ENCODE data around the gene MARS1. TPM values are rescaled to one million over a fixed set of nuclear protein-coding genes. Genes with fewer than 3 reads are reported as not detected.

Gene MARS1
- total and polyA plus RNA-seq, 2 experiments from 2014 or later: 117 to 147 TPM

DNA sequence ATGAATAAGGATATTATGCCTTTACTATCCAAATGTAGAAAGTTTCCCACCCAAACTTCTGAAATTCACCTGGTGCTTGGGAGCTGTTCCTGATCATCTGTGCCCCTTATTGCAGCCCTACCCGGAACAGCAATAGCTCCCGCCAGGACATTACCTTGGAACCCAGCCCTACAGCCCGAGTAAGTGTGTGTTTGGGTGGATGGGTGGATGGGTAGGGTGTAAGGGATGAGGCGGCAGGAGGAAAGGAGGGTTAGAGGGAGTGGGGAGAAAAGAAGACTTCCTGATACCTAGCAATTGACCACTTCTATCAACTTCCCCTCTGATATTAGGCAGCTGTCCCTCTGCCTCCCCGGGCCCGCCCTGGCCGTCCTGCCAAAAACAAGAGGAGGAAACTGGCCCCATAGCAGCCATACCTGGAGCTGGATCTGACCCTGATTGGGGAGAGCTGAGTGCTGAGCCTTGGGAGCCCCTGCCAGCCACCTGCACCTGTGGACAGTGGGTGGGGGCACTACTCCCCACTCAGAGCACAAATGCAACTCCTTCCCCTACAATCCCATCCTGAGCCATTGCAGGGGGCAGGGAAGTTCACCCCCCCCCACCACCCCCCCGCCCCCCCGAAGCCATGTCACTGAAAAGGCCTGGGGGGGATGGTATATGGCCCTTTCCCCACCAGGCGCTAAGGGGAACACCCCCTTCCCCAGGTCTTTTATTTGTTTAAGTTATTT lies 41.1 kb downstream of the MARS1 start:
- H3K9me3 ChIP-seq (ENCODE audit: low read depth): no peaks in the 10 kb centered on the region
- H2AFZ ChIP-seq: no peak overlapping the region
- H3K27me3 ChIP-seq: no peaks in the 10 kb centered on the region
- no peak overlapping the region for H3K4me3 ChIP-seq
- peaks cover 36% of the 10 kb centered on the region for H3K79me2 ChIP-seq
- no peak overlapping the region for H3K4me2 ChIP-seq
- DNase-seq (ENCODE audit: low spot score): no peak
- TF ChIP-seq, protein P1, sequence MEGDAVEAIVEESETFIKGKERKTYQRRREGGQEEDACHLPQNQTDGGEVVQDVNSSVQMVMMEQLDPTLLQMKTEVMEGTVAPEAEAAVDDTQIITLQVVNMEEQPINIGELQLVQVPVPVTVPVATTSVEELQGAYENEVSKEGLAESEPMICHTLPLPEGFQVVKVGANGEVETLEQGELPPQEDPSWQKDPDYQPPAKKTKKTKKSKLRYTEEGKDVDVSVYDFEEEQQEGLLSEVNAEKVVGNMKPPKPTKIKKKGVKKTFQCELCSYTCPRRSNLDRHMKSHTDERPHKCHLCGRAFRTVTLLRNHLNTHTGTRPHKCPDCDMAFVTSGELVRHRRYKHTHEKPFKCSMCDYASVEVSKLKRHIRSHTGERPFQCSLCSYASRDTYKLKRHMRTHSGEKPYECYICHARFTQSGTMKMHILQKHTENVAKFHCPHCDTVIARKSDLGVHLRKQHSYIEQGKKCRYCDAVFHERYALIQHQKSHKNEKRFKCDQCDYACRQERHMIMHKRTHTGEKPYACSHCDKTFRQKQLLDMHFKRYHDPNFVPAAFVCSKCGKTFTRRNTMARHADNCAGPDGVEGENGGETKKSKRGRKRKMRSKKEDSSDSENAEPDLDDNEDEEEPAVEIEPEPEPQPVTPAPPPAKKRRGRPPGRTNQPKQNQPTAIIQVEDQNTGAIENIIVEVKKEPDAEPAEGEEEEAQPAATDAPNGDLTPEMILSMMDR (IDR thresholded peaks at IDR 0.05; ENCODE audit: poor library complexity): no peak
- TF ChIP-seq EZH2phosphoT487 (IDR thresholded peaks at IDR 0.05; ENCODE audit: low read depth, severe bottlenecking, unreplicated experiment) (no peak), EZH2 (IDR thresholded peaks at IDR 0.05; ENCODE audit: borderline replicate concordance) (no peak)
- peaks cover 14% of the 10 kb centered on the region for H3K4me1 ChIP-seq (ENCODE audit: insufficient read depth)
- peaks cover 28% of the 10 kb centered on the region for H4K20me1 ChIP-seq (ENCODE audit: insufficient read depth, poor library complexity, severe bottlenecking)
- WGBS (ENCODE audit: low lambda C conversion rate, missing lambda C conversion rate): 93% methylated on average over 9 of the region's 10 CpGs
- no peak overlapping the region for H3K27ac ChIP-seq
- no peaks in the 10 kb centered on the region for H3K36me3 ChIP-seq (replicated peaks; ENCODE audit: insufficient read depth, low read depth)
- H3K9me2 ChIP-seq (replicated peaks; ENCODE audit: insufficient read depth): no peaks in the 10 kb centered on the region

GRCh38 chr12:57529831-57530230 lies 42.0 kb downstream of the MARS1 start:
- H3K4me1 ChIP-seq (ENCODE audit: insufficient read depth): peaks cover 6% of the 10 kb centered on the region
- no peaks in the 10 kb centered on the region for H3K27me3 ChIP-seq
- H3K4me3 ChIP-seq: no peak overlapping the region
- no peak overlapping the region for H3K27ac ChIP-seq
- H2AFZ ChIP-seq: no peak overlapping the region
- peaks cover 27% of the 10 kb centered on the region for H3K79me2 ChIP-seq
- no peak for DNase-seq (ENCODE audit: low spot score)
- H3K9me3 ChIP-seq (ENCODE audit: low read depth): no peaks in the 10 kb centered on the region
- no peak for TF ChIP-seq EZH2phosphoT487 (IDR thresholded peaks at IDR 0.05; ENCODE audit: low read depth, severe bottlenecking, unreplicated experiment)
- no peak for TF ChIP-seq EZH2 (IDR thresholded peaks at IDR 0.05; ENCODE audit: borderline replicate concordance)
- TF ChIP-seq, protein P1 (IDR thresholded peaks at IDR 0.05; ENCODE audit: poor library complexity): no peak
- no peaks in the 10 kb centered on the region for H3K36me3 ChIP-seq (replicated peaks; ENCODE audit: insufficient read depth, low read depth)
- H3K4me2 ChIP-seq: no peak overlapping the region
- WGBS (ENCODE audit: low lambda C conversion rate, missing lambda C conversion rate): 83% methylated on average over 6 of the region's 6 CpGs
- peaks cover 20% of the 10 kb centered on the region for H4K20me1 ChIP-seq (ENCODE audit: insufficient read depth, poor library complexity, severe bottlenecking)
- no peaks in the 10 kb centered on the region for H3K9me2 ChIP-seq (replicated peaks; ENCODE audit: insufficient read depth)

- DNase-seq (ENCODE audit: low spot score): no peak
- Histone ChIP-seq H3K27me3 (no peaks in the 10 kb centered on the region), H3K4me2 (no peak overlapping the region), H3K4me3 (no peak overlapping the region), H3K79me2 (peaks cover 20% of the 10 kb centered on the region), H3K36me3 (replicated peaks; ENCODE audit: insufficient read depth, low read depth) (no peaks in the 10 kb centered on the region), H3K4me1 (ENCODE audit: insufficient read depth) (no peaks in the 10 kb centered on the region), H4K20me1 (ENCODE audit: insufficient read depth, poor library complexity, severe bottlenecking) (peaks cover 13% of the 10 kb centered on the region), H3K9me3 (ENCODE audit: low read depth) (no peaks in the 10 kb centered on the region), H2AFZ (no peak overlapping the region), H3K27ac (no peak overlapping the region), H3K9me2 (replicated peaks; ENCODE audit: insufficient read depth) (no peaks in the 10 kb centered on the region)
- WGBS (ENCODE audit: low lambda C conversion rate, missing lambda C conversion rate): 97% methylated on average over 5 of the region's 5 CpGs
- no peak for TF ChIP-seq EZH2 (IDR thresholded peaks at IDR 0.05; ENCODE audit: borderline replicate concordance)
- TF ChIP-seq, protein P1 (IDR thresholded peaks at IDR 0.05; ENCODE audit: poor library complexity): no peak
Observed at GRCh38 chr12:57530396-57531142, 42.7 kb downstream of the MARS1 start.

All from hepatocyte (in vitro differentiated cells).